Sigmoid colon (tissue), 4 donors: ENCODE results near the gene PADI6.

Experiments
- EP300 ChIP-seq, 4 donors: sonication (generic); formaldehyde crosslinking; IDR thresholded peaks; one replicate each; pipeline ENCODE4 v1.6.1; 2017; ENCODE audit warnings: antibody characterized with exemption in 4 of 4
- POLR2A ChIP-seq, 2 donors: fragments of 450-650 bp; IDR thresholded peaks; one replicate each; pipeline ENCODE4 v1.6.1; 2016; ENCODE audit warnings: antibody characterized with exemption in 2 of 2, mild to moderate bottlenecking in 2 of 2, moderate library complexity in 2 of 2
- POLR2AphosphoS5 ChIP-seq, 4 donors: sonication (generic); formaldehyde crosslinking; IDR thresholded peaks; one replicate each; pipeline ENCODE4 v1.6.1; 2017; ENCODE audit warnings: antibody characterized with exemption in 4 of 4
- TF ChIP-seq, protein P1 (sequence below), 4 experiments: fragments of 450-650 bp in 3 of 4; fragments of 200-600 bp in 1 of 4; IDR thresholded peaks; one replicate each; pipeline ENCODE4 v1.5.1; 2016 to 2019; ENCODE audit warnings: antibody characterized with exemption in 4 of 4, mild to moderate bottlenecking in 3 of 4, moderate library complexity in 2 of 4

DNA sequence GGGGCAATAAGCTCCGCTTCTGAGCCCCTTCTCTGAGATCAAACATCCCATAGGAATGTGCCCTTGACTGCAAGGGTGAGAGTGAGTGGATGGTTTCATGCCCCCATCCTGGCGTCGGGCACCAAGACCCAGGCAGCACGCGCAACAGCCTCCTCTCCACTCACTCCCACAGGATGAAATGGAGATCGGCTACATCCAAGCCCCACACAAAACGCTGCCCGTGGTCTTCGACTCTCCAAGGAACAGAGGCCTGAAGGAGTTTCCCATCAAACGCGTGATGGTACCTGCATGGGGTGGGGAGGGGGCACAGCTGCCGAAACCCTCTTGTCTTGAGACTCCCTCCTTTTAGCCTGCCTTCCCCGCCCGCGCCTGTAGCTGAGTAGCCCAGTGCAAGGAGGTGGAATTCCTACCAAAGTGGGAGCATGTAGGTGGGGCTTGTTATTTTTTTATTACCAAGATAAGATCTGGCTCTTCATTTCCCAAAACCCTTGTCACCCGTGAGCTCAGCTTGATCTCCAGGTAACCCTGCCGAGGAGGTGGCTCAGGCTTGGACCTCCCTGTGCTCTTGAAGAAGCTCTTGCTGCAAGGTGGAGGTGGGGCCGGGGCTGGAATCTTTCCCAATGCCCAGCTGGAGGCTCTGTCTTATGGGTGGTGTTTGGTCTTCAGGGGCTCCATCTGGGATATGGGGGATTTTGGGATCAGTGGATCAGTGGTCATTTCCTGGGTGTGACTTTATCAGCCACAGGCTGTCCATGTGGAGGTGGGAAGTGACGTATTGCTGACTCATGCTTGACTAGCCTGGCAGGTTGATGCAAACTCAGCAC is 24.0 kb upstream of the PADI6 start:
- TF ChIP-seq, protein P1, sequence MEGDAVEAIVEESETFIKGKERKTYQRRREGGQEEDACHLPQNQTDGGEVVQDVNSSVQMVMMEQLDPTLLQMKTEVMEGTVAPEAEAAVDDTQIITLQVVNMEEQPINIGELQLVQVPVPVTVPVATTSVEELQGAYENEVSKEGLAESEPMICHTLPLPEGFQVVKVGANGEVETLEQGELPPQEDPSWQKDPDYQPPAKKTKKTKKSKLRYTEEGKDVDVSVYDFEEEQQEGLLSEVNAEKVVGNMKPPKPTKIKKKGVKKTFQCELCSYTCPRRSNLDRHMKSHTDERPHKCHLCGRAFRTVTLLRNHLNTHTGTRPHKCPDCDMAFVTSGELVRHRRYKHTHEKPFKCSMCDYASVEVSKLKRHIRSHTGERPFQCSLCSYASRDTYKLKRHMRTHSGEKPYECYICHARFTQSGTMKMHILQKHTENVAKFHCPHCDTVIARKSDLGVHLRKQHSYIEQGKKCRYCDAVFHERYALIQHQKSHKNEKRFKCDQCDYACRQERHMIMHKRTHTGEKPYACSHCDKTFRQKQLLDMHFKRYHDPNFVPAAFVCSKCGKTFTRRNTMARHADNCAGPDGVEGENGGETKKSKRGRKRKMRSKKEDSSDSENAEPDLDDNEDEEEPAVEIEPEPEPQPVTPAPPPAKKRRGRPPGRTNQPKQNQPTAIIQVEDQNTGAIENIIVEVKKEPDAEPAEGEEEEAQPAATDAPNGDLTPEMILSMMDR (IDR thresholded peaks at IDR 0.05): no peak
- no peak for TF ChIP-seq POLR2A (IDR thresholded peaks at IDR 0.05)
- no peak for TF ChIP-seq EP300 (IDR thresholded peaks at IDR 0.05)
- TF ChIP-seq POLR2AphosphoS5 (IDR thresholded peaks at IDR 0.05): no peak
